DMS53 (cell line): ENCODE data around the gene ATP6V1G2.
A peak's percentile ranks its signal among the peaks of the same experiment; 100 is the strongest.

Experiments
- DNase-seq: peaks from one replicate; lab custom pipeline; 2025; lab: John Stamatoyannopoulos, UW

ATP6V1G2 gene

DNA sequence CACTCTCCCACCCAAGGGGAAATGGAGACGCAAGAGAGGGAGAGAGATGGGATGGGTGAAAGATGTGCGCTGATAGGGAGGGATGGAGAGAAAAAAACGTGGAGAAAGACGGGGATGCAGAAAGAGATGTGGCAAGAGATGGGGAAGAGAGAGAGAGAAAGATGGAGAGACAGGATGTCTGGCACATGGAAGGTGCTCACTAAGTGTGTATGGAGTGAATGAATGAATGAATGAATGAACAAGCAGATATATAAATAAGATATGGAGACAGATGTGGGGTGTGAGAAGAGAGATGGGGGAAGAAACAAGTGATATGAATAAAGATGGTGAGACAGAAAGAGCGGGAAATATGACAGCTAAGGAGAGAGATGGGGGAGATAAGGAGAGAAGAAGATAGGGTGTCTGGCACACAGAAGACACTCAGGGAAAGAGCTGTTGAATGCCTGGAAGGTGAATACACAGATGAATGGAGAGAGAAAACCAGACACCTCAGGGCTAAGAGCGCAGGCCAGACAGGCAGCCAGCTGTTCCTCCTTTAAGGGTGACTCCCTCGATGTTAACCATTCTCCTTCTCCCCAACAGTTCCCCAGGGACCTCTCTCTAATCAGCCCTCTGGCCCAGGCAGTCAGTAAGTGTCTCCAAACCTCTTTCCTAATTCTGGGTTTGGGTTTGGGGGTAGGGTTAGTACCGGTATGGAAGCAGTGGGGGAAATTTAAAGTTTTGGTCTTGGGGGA lies 29.7 kb upstream of the ATP6V1G2 start:
- no peak for DNase-seq

DNA sequence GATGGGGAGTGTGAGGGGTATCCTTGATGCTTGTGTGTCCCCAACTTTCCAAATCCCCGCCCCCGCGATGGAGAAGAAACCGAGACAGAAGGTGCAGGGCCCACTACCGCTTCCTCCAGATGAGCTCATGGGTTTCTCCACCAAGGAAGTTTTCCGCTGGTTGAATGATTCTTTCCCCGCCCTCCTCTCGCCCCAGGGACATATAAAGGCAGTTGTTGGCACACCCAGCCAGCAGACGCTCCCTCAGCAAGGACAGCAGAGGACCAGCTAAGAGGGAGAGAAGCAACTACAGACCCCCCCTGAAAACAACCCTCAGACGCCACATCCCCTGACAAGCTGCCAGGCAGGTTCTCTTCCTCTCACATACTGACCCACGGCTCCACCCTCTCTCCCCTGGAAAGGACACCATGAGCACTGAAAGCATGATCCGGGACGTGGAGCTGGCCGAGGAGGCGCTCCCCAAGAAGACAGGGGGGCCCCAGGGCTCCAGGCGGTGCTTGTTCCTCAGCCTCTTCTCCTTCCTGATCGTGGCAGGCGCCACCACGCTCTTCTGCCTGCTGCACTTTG lies 29.0 kb upstream of the ATP6V1G2 start, which contains the start of gene TNF:
TNF (plus strand) TSS at position 231 of the 567 bp plus-strand sequence; CDS start at position 408, 177 bp downstream.
- peak; percentile 34 for DNase-seq

DNA sequence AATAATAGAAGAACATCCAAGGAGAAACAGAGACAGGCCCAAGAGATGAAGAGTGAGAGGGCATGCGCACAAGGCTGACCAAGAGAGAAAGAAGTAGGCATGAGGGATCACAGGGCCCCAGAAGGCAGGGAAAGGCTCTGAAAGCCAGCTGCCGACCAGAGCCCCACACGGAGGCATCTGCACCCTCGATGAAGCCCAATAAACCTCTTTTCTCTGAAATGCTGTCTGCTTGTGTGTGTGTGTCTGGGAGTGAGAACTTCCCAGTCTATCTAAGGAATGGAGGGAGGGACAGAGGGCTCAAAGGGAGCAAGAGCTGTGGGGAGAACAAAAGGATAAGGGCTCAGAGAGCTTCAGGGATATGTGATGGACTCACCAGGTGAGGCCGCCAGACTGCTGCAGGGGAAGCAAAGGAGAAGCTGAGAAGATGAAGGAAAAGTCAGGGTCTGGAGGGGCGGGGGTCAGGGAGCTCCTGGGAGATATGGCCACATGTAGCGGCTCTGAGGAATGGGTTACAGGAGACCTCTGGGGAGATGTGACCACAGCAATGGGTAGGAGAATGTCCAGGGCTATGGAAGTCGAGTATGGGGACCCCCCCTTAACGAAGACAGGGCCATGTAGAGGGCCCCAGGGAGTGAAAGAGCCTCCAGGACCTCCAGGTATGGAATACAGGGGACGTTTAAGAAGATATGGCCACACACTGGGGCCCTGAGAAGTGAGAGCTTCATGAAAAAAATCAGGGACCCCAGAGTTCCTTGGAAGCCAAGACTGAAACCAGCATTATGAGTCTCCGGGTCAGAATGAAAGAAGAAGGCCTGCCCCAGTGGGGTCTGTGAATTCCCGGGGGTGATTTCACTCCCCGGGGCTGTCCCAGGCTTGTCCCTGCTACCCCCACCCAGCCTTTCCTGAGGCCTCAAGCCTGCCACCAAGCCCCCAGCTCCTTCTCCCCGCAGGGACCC lies 28.0 kb upstream of the ATP6V1G2 start:
- DNase-seq: peak; percentile 14

DNA sequence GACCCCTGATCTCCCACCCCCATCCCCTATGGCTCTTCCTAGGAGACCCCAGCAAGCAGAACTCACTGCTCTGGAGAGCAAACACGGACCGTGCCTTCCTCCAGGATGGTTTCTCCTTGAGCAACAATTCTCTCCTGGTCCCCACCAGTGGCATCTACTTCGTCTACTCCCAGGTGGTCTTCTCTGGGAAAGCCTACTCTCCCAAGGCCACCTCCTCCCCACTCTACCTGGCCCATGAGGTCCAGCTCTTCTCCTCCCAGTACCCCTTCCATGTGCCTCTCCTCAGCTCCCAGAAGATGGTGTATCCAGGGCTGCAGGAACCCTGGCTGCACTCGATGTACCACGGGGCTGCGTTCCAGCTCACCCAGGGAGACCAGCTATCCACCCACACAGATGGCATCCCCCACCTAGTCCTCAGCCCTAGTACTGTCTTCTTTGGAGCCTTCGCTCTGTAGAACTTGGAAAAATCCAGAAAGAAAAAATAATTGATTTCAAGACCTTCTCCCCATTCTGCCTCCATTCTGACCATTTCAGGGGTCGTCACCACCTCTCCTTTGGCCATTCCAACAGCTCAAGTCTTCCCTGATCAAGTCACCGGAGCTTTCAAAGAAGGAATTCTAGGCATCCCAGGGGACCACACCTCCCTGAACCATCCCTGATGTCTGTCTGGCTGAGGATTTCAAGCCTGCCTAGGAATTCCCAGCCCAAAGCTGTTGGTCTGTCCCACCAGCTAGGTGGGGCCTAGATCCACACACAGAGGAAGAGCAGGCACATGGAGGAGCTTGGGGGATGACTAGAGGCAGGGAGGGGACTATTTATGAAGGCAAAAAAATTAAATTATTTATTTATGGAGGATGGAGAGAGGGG lies 27.1 kb upstream of the ATP6V1G2 start:
- DNase-seq: no peak

DNA sequence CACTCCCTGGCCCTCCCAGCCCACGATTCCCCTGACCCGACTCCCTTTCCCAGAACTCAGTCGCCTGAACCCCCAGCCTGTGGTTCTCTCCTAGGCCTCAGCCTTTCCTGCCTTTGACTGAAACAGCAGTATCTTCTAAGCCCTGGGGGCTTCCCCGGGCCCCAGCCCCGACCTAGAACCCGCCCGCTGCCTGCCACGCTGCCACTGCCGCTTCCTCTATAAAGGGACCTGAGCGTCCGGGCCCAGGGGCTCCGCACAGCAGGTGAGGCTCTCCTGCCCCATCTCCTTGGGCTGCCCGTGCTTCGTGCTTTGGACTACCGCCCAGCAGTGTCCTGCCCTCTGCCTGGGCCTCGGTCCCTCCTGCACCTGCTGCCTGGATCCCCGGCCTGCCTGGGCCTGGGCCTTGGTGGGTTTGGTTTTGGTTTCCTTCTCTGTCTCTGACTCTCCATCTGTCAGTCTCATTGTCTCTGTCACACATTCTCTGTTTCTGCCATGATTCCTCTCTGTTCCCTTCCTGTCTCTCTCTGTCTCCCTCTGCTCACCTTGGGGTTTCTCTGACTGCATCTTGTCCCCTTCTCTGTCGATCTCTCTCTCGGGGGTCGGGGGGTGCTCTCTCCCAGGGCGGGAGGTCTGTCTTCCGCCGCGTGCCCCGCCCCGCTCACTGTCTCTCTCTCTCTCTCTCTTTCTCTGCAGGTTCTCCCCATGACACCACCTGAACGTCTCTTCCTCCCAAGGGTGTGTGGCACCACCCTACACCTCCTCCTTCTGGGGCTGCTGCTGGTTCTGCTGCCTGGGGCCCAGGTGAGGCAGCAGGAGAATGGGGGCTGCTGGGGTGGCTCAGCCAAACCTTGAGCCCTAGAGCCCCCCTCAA lies 25.9 kb upstream of the ATP6V1G2 start, which contains the start of gene LTA:
LTA (plus strand) TSS at position 249 of the 871 bp plus-strand sequence; CDS start at position 703, 454 bp downstream.
- DNase-seq: no peak

DNA sequence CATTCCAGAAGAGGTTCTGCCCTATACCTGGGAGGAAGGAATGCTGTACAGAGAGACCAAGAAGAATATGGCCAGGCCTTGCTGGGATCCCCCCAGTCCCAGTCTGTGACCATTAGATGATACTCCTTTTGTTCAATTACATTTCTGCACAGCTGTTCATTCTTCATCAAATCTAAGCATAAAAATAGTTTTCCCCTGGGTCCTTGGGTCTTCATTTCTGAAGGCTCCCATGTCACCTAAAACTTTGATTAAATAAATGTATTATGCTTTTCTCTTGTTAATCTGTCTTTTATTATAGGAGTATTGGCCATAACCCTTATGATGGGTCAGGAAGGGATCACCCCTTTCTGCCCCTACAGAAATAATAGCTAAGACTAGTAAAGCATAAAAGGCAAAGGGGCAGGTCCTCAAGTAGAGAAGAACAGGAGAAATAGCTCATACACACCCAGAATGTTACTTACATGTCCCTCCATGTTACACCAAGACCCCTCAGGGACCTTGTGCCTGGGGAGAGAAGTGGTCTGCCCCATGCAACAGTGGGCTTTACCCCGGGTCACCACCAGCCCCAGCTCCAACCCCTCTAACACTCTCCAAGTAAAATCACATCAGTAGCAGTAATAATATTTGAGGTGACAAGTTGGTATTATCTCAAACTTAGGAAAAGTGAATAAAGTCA lies 23.6 kb upstream of the ATP6V1G2 start:
- no peak for DNase-seq

DNA sequence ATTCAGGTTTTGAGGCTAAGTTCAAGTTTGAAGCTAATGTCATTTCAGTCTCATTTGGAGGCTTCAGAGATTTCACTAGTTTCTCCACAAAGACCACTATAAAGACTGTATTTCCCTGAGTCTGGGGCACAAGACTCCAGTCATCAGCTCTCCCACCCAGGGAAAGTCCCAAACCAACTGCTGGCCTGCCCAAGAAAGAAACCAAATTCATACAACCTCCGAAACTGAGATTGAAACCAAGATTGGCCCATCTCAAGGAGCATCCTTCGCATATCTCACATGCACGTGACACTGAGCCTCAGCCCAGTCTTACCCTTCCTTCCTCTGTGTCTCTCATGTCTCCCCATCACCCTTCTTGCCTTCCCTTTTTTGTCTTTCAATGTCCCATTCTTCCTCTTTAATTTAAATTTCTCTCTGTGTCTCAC lies 22.1 kb upstream of the ATP6V1G2 start:
- no peak for DNase-seq

DNA sequence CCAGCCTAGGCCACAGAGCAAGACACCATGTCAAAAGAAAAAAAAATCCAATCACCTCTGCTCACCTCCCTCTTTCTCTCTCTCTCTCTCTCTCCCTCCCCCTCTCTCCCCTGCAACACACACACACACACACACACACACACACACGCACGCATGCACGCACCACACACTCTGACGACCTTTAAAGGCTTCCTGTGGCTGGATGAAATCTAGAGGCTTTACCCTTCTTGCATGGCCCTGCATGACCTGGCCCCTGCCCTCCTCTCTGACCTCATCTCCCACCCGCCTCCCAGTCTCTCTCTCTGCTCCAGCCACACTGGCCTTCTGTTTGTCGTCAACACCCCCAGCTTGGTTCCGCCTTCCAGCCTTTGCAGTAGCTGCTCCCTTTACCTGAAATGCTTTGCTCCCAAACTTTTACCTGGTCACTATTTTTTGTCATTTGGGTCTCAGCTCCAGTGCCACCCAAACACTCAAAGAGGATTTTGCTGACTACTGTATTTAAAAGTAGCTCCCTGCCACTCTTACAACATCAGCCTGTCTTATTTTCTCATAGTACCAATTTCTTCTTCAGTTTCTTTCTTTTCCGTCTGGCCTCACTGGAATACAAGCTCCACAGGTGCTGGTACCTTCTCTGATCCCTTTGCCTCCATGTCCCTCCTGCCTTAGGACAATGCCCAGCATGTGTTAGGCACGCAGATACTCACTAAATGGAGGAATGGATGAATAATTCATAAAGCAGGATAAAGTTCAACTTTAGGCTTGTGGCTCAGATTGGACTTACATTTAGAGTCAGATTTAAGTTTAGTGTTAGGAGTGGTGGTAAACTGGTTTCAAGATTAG lies 21.3 kb upstream of the ATP6V1G2 start:
- no peak for DNase-seq

DNA sequence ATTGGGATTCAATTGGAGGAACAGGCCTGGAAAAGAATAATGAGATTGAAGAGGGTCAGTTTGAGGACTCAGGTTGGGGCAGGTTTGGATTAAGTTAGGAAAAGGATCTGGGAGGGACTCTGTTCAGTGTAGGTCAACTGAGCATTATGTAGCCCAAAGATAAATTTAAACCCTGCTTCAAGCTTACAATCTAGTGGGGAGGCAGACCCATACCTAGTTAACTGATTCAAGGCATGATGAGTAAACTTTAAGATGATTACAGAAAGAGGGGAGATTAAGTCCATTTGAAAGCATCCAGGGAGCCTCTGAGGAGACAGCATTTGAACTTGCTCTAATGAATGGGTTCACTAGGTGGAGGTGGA lies 14.3 kb upstream of the ATP6V1G2 start:
- no peak for DNase-seq

DNA sequence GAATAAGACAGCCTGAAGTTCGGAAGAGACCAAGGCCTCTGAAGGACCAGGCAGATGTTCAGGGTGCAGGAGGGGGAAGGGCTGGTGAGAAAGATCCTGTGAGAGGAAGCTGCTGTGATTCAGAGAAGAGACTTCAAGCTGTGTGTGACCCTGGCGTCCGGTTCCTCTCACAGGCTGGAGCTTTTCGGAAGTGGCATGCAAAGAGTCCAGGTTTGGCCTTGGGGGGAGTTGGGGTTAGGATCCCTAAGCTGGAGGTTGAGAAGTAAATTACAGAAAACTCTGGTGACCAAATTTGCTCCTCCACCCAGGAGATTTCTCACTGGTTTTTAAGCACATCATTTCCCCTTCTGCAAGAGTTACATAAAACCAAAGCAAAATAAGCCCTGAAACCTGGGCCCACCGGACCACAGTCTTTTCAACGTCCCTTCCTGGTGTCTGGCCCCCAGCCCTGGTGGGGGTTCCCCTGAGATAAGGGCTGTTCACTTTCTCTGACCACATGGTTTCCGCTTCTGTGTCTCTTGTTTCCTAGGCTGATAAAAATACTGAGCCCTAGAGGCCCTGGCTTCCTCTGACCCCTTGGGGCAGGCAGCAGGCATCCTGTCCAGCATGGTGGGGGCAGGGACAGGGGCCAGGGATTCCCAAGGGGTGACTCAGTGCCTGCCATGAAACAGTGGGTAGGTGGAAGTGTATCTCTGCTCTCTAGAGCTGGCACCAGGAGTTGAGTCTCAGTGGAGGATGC lies 13.7 kb upstream of the ATP6V1G2 start:
- no peak for DNase-seq

DNA sequence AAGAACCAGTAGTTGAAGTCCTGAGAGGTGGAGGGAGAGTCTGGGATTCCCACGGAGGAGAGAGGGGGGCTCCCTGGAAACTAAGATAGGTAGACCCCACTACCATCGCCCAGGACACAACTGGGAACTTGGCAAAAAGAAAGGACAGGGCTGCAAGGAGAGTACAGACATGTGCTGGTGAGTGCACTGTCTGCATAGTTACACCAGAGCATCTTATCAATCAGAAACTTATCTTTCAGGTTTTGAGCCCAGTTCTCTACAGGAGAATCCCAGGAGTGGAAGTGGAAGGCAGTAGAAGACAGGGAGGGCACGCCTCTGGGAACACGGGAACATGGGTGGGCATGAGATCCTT lies 13.2 kb upstream of the ATP6V1G2 start:
- no peak for DNase-seq

DNA sequence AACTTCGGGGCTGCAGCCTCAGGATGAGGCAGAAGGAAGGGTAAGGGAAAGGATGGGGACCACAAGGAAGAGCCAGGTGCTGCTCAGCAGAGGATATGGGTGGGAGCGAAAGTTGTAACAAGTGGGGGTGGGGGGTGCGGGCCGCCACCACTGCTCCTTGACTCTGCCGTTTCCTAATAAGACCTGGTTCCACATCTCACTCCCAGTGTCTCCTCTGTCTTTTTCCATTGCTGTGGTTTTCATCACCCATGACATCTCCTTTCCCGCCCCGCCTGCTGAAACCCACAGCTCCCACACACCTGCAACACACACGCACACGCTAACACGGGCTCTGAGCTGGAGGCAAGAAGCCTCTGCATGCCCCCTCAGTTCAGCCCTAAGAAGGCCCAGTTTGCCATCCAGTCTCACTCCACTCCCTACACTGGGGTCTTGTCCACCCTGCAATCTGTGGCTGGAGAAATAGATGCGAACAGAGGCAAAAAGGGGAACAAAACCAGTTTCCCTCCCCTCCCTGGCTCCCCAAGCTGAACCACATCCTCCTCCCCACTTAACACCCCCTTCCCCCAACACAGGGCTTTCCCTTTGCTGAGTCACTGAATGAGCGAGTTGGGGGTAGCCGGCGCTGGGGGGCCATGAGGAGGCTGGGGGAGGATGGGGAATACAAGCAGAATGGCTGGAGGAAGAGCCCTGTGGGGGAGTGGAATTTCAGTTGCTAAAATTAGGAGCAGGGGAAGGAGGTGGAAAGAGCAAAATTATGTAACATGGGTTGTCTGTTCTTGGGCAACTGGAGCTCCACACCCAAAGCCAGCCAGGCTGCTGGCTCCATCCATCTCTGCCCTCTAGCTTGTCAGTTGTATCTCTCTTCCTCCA lies 12.5 kb upstream of the ATP6V1G2 start:
- no peak for DNase-seq

DNA sequence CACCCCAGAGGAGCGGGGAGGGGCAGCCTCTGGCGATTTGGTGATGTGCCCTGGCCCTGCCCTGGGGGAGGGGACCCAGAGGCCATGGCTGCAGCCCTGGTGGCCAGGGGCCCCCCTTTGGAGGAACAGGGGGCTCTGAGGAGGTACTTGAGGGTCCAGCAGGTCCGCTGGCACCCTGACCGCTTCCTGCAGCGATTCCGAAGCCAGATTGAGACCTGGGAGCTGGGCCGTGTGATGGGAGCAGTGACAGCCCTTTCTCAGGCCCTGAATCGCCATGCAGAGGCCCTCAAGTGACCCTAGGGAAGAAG lies 11.9 kb upstream of the ATP6V1G2 start:
- DNase-seq: no peak

DNA sequence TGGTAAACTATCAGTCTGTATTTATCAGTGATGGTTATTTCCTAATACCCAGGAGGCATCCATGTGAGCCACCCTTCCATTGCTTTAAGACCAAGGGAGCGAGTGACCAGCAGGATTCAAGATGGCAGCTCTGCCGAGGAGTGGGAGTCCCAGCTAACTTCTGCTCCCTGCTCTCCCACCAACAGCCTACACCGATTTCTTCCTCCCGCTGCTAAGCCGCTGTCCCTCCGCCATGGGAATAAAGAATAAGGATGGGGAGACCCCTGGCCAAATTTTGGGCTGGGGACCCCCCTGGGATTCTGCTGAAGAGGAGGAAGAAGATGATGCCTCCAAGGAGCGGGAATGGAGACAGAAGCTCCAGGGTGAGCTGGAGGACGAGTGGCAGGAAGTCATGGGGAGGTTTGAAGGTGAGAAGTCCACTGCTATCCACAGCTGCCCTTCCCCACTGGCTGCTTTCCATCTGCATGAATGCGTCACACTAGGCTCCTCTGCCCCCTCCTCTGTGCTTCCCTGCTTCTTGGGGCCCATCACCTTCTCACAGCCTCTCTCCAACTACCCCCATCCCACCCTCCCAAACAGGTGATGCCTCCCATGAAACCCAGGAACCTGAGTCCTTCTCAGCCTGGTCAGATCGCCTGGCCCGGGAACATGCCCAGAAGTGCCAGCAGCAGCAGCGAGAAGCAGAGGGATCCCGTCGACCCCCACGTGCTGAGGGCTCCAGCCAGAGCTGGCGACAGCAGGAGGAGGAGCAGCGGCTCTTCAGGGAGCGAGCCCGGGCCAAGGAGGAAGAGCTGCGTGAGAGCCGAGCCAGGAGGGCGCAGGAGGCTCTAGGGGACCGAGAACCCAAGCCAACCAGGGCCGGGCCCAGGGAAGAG lies 11.3 kb upstream of the ATP6V1G2 start:
- no peak for DNase-seq

DNA sequence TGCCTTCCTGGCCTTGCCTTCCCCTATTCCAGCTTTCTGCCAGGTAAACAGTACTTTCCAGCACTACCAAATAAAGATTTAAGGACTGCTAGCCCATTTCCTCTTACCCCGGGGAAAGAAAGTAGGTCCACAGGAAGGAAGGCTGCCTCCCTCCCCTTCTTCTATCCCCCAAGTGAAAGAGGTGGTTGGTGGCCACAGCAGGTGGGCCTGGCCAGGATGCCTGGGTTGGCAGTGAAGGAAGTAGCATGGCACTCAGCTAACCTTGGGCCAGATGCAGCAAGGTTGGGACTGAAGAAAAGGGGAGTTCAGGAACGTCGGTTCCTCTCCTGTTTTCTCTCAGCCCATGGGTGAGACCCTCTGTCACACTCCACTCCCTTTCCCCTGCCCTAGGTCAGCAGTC lies 9.9 kb upstream of the ATP6V1G2 start:
- DNase-seq: no peak

DNA sequence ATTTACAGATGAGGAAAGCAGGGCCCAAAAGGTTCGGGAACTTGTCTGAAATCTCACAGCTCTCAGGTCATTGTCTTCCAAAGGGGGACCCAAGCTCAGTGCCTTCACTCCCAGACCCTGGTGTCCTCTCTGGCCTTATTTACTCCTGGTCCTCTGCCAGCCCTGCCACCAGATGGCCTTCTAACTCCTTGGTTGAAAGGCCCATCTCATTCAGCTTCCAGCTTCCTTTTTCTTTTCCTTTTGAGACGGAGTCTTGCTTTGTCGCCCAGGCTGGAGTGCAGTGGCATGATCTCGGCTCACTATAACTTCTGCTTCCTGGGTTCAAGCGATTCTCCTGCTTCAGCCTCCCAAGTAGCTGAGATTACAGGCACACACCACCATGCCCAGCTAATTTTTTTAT lies 5.0 kb upstream of the ATP6V1G2 start:
- peak; percentile 56 for DNase-seq

DNA sequence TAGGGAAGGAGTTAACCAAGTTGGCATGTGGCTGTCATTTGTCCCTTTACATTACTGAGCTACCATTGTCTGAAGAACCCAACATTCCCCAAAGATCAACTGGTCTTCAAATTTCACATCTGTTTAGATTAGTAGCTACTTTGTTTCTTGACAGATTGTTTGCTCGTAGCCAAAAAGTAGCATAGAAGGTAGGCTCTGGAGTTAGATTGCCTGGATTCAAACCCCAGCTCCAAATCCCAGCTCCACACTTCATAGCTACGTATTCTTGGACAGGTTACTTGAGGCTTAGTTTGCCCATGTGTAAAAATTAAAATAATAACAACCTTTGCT lies 2.1 kb upstream of the ATP6V1G2 start:
- no peak for DNase-seq
